ENCODE results near the gene SUSD3. TPM values are rescaled to one million over a fixed set of nuclear protein-coding genes. Genes with fewer than 3 reads are reported as not detected.

The SUSD3 gene
- total RNA-seq, 1 donor from 2014 or later, result 1.2 TPM

GRCh38 chr9:93030642-93031628, 27.6 kb upstream of the SUSD3 start:
- H3K27ac Mint-ChIP-seq (ENCODE audit: unreplicated experiment), result no peak overlapping the region
- H3K4me1 Mint-ChIP-seq (ENCODE audit: unreplicated experiment), result peaks cover 10% of the 10 kb centered on the region
- no peak for DNase-seq (ENCODE audit: low spot score)
- H3K9me3 Mint-ChIP-seq (ENCODE audit: unreplicated experiment), result no peaks in the 10 kb centered on the region
- TF ChIP-seq, protein P1, sequence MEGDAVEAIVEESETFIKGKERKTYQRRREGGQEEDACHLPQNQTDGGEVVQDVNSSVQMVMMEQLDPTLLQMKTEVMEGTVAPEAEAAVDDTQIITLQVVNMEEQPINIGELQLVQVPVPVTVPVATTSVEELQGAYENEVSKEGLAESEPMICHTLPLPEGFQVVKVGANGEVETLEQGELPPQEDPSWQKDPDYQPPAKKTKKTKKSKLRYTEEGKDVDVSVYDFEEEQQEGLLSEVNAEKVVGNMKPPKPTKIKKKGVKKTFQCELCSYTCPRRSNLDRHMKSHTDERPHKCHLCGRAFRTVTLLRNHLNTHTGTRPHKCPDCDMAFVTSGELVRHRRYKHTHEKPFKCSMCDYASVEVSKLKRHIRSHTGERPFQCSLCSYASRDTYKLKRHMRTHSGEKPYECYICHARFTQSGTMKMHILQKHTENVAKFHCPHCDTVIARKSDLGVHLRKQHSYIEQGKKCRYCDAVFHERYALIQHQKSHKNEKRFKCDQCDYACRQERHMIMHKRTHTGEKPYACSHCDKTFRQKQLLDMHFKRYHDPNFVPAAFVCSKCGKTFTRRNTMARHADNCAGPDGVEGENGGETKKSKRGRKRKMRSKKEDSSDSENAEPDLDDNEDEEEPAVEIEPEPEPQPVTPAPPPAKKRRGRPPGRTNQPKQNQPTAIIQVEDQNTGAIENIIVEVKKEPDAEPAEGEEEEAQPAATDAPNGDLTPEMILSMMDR (IDR thresholded peaks at IDR 0.05; ENCODE audit: unreplicated experiment), result no peak
- H3K4me3 Mint-ChIP-seq (ENCODE audit: unreplicated experiment), result no peak overlapping the region
- peaks cover 4% of the 10 kb centered on the region for H3K36me3 Mint-ChIP-seq (ENCODE audit: low read depth, unreplicated experiment)
- peaks cover 10% of the 10 kb centered on the region for H3K27me3 Mint-ChIP-seq (ENCODE audit: unreplicated experiment)

DNA sequence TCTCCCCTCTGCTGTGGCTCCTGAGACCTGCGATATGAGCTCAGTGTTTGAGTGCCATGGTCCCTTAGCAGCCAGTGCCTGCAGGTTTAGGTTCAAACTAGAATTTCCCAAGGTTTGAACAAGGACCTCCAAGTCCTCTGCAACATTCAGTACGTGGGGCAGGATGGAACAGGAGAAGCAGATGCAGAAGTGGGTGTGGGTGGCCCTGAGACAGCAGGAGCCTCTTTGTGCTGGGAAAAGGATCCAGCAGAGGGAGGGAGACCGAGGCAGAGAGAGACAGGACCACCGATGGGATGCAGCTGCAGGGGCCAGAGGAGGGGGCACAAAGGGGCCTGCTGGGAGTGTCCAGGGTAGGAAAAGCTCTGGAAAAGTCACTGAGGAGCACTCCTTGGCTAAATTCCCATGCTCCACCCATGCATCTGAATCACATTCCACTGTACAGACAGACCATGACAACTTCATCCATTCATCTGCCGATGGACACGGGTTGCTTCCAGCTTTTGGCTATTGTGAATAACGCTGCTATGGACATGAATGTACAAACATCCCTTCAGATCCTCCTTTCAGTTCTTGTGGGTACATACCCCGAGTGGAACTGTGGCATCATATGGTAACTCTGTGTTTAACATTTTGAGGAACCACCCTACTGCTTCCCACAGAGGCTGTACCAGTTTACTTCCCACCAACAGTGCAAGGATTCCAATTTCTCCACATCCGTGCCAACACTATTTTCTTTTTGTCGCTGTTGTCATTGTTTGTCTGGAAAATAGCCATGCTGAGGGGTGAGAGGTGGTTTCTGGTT, 26.7 kb upstream of the SUSD3 start:
- Mint-ChIP-seq H3K4me3 (ENCODE audit: unreplicated experiment) (no peak overlapping the region), H3K9me3 (ENCODE audit: unreplicated experiment) (no peaks in the 10 kb centered on the region), H3K27ac (ENCODE audit: unreplicated experiment) (no peak overlapping the region), H3K27me3 (ENCODE audit: unreplicated experiment) (peaks cover 10% of the 10 kb centered on the region), H3K4me1 (ENCODE audit: unreplicated experiment) (peaks cover 10% of the 10 kb centered on the region), H3K36me3 (ENCODE audit: low read depth, unreplicated experiment) (peaks cover 4% of the 10 kb centered on the region)
- no peak for DNase-seq (ENCODE audit: low spot score)
- TF ChIP-seq, protein P1 (IDR thresholded peaks at IDR 0.05; ENCODE audit: unreplicated experiment), result no peak

- Mint-ChIP-seq H3K27me3 (ENCODE audit: unreplicated experiment) (peaks cover 10% of the 10 kb centered on the region), H3K4me3 (ENCODE audit: unreplicated experiment) (no peak overlapping the region), H3K27ac (ENCODE audit: unreplicated experiment) (no peak overlapping the region), H3K4me1 (ENCODE audit: unreplicated experiment) (peaks cover 10% of the 10 kb centered on the region), H3K9me3 (ENCODE audit: unreplicated experiment) (no peaks in the 10 kb centered on the region), H3K36me3 (ENCODE audit: low read depth, unreplicated experiment) (peaks cover 4% of the 10 kb centered on the region)
- DNase-seq (ENCODE audit: low spot score), result no peak
- TF ChIP-seq, protein P1 (IDR thresholded peaks at IDR 0.05; ENCODE audit: unreplicated experiment), result no peak
These were observed 26.0 kb upstream of the SUSD3 start for GRCh38 chr9:93032545-93032944.

GRCh38 chr9:93033531-93033930, 25.0 kb upstream of the SUSD3 start:
- TF ChIP-seq, protein P1 (IDR thresholded peaks at IDR 0.05; ENCODE audit: unreplicated experiment), result no peak
- H3K36me3 Mint-ChIP-seq (ENCODE audit: low read depth, unreplicated experiment), result peaks cover 4% of the 10 kb centered on the region

More at GRCh38 chr9:93033531-93033930, 25.0 kb upstream of the SUSD3 start:
- H3K27ac Mint-ChIP-seq (ENCODE audit: unreplicated experiment), result no peak overlapping the region
- H3K9me3 Mint-ChIP-seq (ENCODE audit: unreplicated experiment), result no peaks in the 10 kb centered on the region
- peaks cover 8% of the 10 kb centered on the region for H3K27me3 Mint-ChIP-seq (ENCODE audit: unreplicated experiment)
- peaks cover 4% of the 10 kb centered on the region for H3K4me1 Mint-ChIP-seq (ENCODE audit: unreplicated experiment)
- no peak overlapping the region for H3K4me3 Mint-ChIP-seq (ENCODE audit: unreplicated experiment)
- no peak for DNase-seq (ENCODE audit: low spot score)
